ENCODE results near the gene PEAK3. TPM values are rescaled to one million over a fixed set of nuclear protein-coding genes. Genes with fewer than 3 reads are reported as not detected.
A peak's percentile ranks its signal among the peaks of the same experiment; 100 is the strongest.

The PEAK3 gene
- total RNA-seq, 4 donors from 2014 or later: 0.16 to 1.3 (median 0.27) TPM; not detected in 1

GRCh38 chr19:2311093-2311492 is 29.1 kb upstream of the PEAK3 start:
- no peak overlapping the region for H3K27ac ChIP-seq
- no peaks in the 10 kb centered on the region for H3K36me3 ChIP-seq
- no peak for ATAC-seq
- H3K4me1 ChIP-seq: peaks cover 0 to 10% (median 0%) of the 10 kb centered on the region in 3 donors
- peaks cover 0 to 18% (median 0%) of the 10 kb centered on the region in 3 donors for H3K9me3 ChIP-seq
- no peak overlapping the region for H3K4me3 ChIP-seq
- TF ChIP-seq EP300 (IDR thresholded peaks at IDR 0.05): no peak
- no peak for TF ChIP-seq CTCF (IDR thresholded peaks at IDR 0.05)
- TF ChIP-seq POLR2AphosphoS5 (IDR thresholded peaks at IDR 0.05): no peak
- no peak for TF ChIP-seq POLR2A (IDR thresholded peaks at IDR 0.05)
- peaks cover 79% of the 10 kb centered on the region for H3K27me3 ChIP-seq
- WGBS, 2 donors (ENCODE audit: low coverage in 1 of 2): 40 to 94% methylated on average over 1 to 3 of the region's 4 CpGs

- peaks cover 91% of the 10 kb centered on the region for H3K27me3 ChIP-seq
- H3K9me3 ChIP-seq: peaks cover 0 to 6% (median 0%) of the 10 kb centered on the region in 3 donors
- WGBS, 2 donors (ENCODE audit: low coverage in 1 of 2): 68 to 80% methylated on average over 2 to 5 of the region's 17 CpGs
- H3K4me3 ChIP-seq: no peak overlapping the region
- TF ChIP-seq EP300 (IDR thresholded peaks at IDR 0.05) (no peak), CTCF (IDR thresholded peaks at IDR 0.05) (no peak), POLR2A (IDR thresholded peaks at IDR 0.05) (no peak), POLR2AphosphoS5 (IDR thresholded peaks at IDR 0.05) (no peak)
- ATAC-seq: no peak
- H3K4me1 ChIP-seq: peaks cover 0 to 10% (median 0%) of the 10 kb centered on the region in 3 donors
- no peaks in the 10 kb centered on the region for H3K36me3 ChIP-seq
- no peak overlapping the region for H3K27ac ChIP-seq
These were observed 27.9 kb upstream of the PEAK3 start for GRCh38 chr19:2309734-2310362.

GRCh38 chr19:2308114-2308556 is 26.2 kb upstream of the PEAK3 start, which contains the start of gene LINGO3:
Gene LINGO3 (minus strand): TSS chr19:2308154. CDS start chr19:2291776, 16,378 bp downstream.
- no peaks in the 10 kb centered on the region for H3K36me3 ChIP-seq
- peaks cover 97% of the 10 kb centered on the region for H3K27me3 ChIP-seq
- 24% methylated on average over 2 of the region's 63 CpGs; no CpG with 5 or more reads in 1 of the 2 donors for WGBS, 2 donors (ENCODE audit: low coverage in 1 of 2)
- no peaks in the 10 kb centered on the region for H3K9me3 ChIP-seq
- TF ChIP-seq POLR2AphosphoS5 (IDR thresholded peaks at IDR 0.05) (no peak), POLR2A (IDR thresholded peaks at IDR 0.05) (no peak), EP300 (IDR thresholded peaks at IDR 0.05) (no peak), CTCF (IDR thresholded peaks at IDR 0.05) (no peak)
- H3K27ac ChIP-seq: no peak within 1 kb of the TSS
- no peak for ATAC-seq
- peaks cover 0 to 10% (median 0%) of the 10 kb centered on the region in 3 donors for H3K4me1 ChIP-seq
- peak within 1 kb of the TSS in 1 of 2 donors; percentile 32 for H3K4me3 ChIP-seq

GRCh38 chr19:2307518-2308012 is 25.6 kb upstream of the PEAK3 start:
- TF ChIP-seq CTCF (IDR thresholded peaks at IDR 0.05) (no peak), POLR2A (IDR thresholded peaks at IDR 0.05) (no peak), EP300 (IDR thresholded peaks at IDR 0.05) (no peak), POLR2AphosphoS5 (IDR thresholded peaks at IDR 0.05) (no peak)
- Histone ChIP-seq H3K27me3 (peaks cover 97% of the 10 kb centered on the region), H3K4me3 (peak overlapping the region in 1 of 2 donors; percentile 18)

GRCh38 chr19:2306971-2307370 is 25.0 kb upstream of the PEAK3 start:
- Histone ChIP-seq H3K4me3 (no peak overlapping the region), H3K9me3 (no peaks in the 10 kb centered on the region), H3K4me1 (peaks cover 0 to 21% (median 4%) of the 10 kb centered on the region in 3 donors), H3K27me3 (peaks cover 97% of the 10 kb centered on the region), H3K27ac (no peak overlapping the region), H3K36me3 (no peaks in the 10 kb centered on the region)
- ATAC-seq: no peak
- TF ChIP-seq POLR2AphosphoS5 (IDR thresholded peaks at IDR 0.05): no peak
- TF ChIP-seq POLR2A (IDR thresholded peaks at IDR 0.05): no peak
- no peak for TF ChIP-seq EP300 (IDR thresholded peaks at IDR 0.05)
- TF ChIP-seq CTCF (IDR thresholded peaks at IDR 0.05): no peak
- 55% methylated on average over 1 of the region's 17 CpGs; no CpG with 5 or more reads in 1 of the 2 donors for WGBS, 2 donors (ENCODE audit: low coverage in 1 of 2)

More at GRCh38 chr19:2307518-2308012, 25.6 kb upstream of the PEAK3 start:
- Histone ChIP-seq H3K27ac (no peak overlapping the region), H3K4me1 (peaks cover 0 to 16% (median 1%) of the 10 kb centered on the region in 3 donors), H3K36me3 (no peaks in the 10 kb centered on the region), H3K9me3 (no peaks in the 10 kb centered on the region)
- no CpG with 5 or more reads among the region's 33 CpGs for WGBS, 2 donors (ENCODE audit: low coverage in 1 of 2)
- ATAC-seq: no peak
